Loucy (cell line): ENCODE data around the gene RHBDD3.

Source experiments
- H2AFZ ChIP-seq: fragments of 200-600 bp; sonication (generic); 2 replicates; pipeline ENCODE4 v1.6.0; 2016; ENCODE audit warnings: antibody characterized with exemption, mild to moderate bottlenecking, low read length, moderate library complexity
- H3F3A ChIP-seq: fragments of 200-600 bp; 2 replicates; pipeline ENCODE4 v1.6.0; 2016; ENCODE audit warnings: antibody characterized with exemption, low read depth, mild to moderate bottlenecking
- H3K27me3 ChIP-seq: fragments of 200-600 bp; sonication (generic); 2 replicates; pipeline ENCODE4 v1.6.1; 2014; ENCODE audit warnings: low read length, mild to moderate bottlenecking; ENCODE audit not compliant: insufficient read depth, poor library complexity, severe bottlenecking
- H3K36me3 ChIP-seq: fragments of 200-600 bp; sonication (generic); 2 replicates; pipeline ENCODE4 v1.6.1; 2016; ENCODE audit warnings: low read length; ENCODE audit not compliant: insufficient read depth
- H3K4me1 ChIP-seq: fragments of 200-600 bp; sonication (generic); 2 replicates; pipeline ENCODE4 v1.5.1; 2014; ENCODE audit warnings: low read length, mild to moderate bottlenecking; ENCODE audit not compliant: insufficient read depth, poor library complexity, severe bottlenecking
- H3K4me2 ChIP-seq: fragments of 200-600 bp; sonication (generic); 2 replicates; pipeline ENCODE4 v1.6.0; 2014; ENCODE audit warnings: antibody characterized with exemption, low read length, low read depth, mild to moderate bottlenecking; ENCODE audit not compliant: poor library complexity, severe bottlenecking
- H3K4me3 ChIP-seq: fragments of 200-600 bp; sonication (generic); 2 replicates; pipeline ENCODE4 v1.5.1; 2014; ENCODE audit warnings: low read length, mild to moderate bottlenecking, mixed read lengths; ENCODE audit not compliant: poor library complexity, severe bottlenecking
- H3K79me2 ChIP-seq: fragments of 200-600 bp; sonication (generic); 2 replicates; pipeline ENCODE4 v1.6.1; 2014; ENCODE audit warnings: low read length; ENCODE audit not compliant: insufficient read depth
- H3K9ac ChIP-seq: fragments of 200-600 bp; sonication (generic); 2 replicates; pipeline ENCODE4 v1.6.0; 2014; ENCODE audit warnings: mild to moderate bottlenecking, low read depth, low read length, moderate library complexity; ENCODE audit not compliant: poor library complexity, severe bottlenecking
- H3K9me2 ChIP-seq: fragments of 200-600 bp; sonication (generic); replicated peaks from 2 replicates; pipeline ENCODE4 v1.6.1; 2016; ENCODE audit warnings: low read depth, low read length, mixed read lengths
- H3K9me3 ChIP-seq: fragments of 200-600 bp; sonication (generic); 2 replicates; pipeline ENCODE4 v1.6.1; 2014; ENCODE audit warnings: mild to moderate bottlenecking, antibody characterized with exemption, low read length, low read depth; ENCODE audit not compliant: insufficient read depth
- H4K20me1 ChIP-seq: fragments of 200-600 bp; sonication (generic); 2 replicates; pipeline ENCODE4 v1.6.0; 2014; ENCODE audit warnings: antibody characterized with exemption, low read length, mild to moderate bottlenecking; ENCODE audit not compliant: insufficient read depth, poor library complexity, severe bottlenecking
- CTCF ChIP-seq: fragments of 200-600 bp; sonication (generic); conservative IDR thresholded peaks from 2 replicates; pipeline ENCODE4 v1.5.1; 2014; ENCODE audit warnings: mild to moderate bottlenecking, antibody characterized with exemption, low read length
- EZH2phosphoT487 ChIP-seq: fragments of 200-600 bp; IDR thresholded peaks from 2 replicates; pipeline ENCODE4 v1.6.1; 2018; ENCODE audit warnings: antibody characterized with exemption, mild to moderate bottlenecking, moderate library complexity, borderline replicate concordance

RHBDD3 gene

GRCh38 chr22:29269731-29270474, 2.1 kb upstream of the RHBDD3 start:
- peak overlapping the region; percentile 94 for H3K4me3 ChIP-seq
- H3K79me2 ChIP-seq = peaks cover 98% of the 10 kb centered on the region
- H3K27me3 ChIP-seq = peaks cover 6% of the 10 kb centered on the region
- H3K4me1 ChIP-seq = peaks cover 70% of the 10 kb centered on the region
- peak overlapping the region; percentile 99 for H3K9ac ChIP-seq
- H3K9me3 ChIP-seq = no peaks in the 10 kb centered on the region
- TF ChIP-seq CTCF (no peak), EZH2phosphoT487 (no peak)
- H3F3A ChIP-seq = no peaks in the 10 kb centered on the region
- peaks cover 71% of the 10 kb centered on the region for H4K20me1 ChIP-seq
- no peaks in the 10 kb centered on the region for H3K9me2 ChIP-seq
- H3K4me2 ChIP-seq = peak overlapping the region; percentile 100
- H2AFZ ChIP-seq = no peak overlapping the region
- peaks cover 35% of the 10 kb centered on the region for H3K36me3 ChIP-seq

DNA sequence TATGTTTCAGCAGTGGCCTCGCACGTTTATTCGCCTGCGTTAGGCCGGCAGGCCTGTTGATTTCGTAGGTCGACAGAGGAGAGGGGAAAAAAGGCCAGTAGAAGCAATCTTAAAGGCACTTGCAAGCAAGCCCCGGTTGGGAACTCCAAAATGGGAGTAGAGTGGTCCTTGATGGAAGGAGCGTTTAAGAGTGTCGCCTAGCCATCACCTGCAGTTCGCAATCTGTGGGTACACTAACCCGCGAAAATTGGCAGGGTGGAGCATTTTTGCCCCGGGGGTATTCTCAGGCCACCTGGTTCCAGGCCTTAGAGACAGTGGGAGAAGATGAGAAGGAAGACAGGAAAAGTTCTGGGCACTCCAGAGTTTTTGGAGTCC, 1.4 kb upstream of the RHBDD3 start:
- Histone ChIP-seq H3K4me3 (peak overlapping the region; percentile 94), H3K36me3 (peaks cover 31% of the 10 kb centered on the region), H3K9ac (peak overlapping the region; percentile 99), H3K27me3 (peaks cover 6% of the 10 kb centered on the region), H3K4me1 (peaks cover 63% of the 10 kb centered on the region), H4K20me1 (peaks cover 64% of the 10 kb centered on the region), H3K4me2 (peak overlapping the region; percentile 100), H3K79me2 (peaks cover 91% of the 10 kb centered on the region), H3K9me2 (no peaks in the 10 kb centered on the region), H3K9me3 (no peaks in the 10 kb centered on the region), H2AFZ (no peak overlapping the region), H3F3A (no peaks in the 10 kb centered on the region)
- TF ChIP-seq CTCF = no peak
- no peak for TF ChIP-seq EZH2phosphoT487

DNA sequence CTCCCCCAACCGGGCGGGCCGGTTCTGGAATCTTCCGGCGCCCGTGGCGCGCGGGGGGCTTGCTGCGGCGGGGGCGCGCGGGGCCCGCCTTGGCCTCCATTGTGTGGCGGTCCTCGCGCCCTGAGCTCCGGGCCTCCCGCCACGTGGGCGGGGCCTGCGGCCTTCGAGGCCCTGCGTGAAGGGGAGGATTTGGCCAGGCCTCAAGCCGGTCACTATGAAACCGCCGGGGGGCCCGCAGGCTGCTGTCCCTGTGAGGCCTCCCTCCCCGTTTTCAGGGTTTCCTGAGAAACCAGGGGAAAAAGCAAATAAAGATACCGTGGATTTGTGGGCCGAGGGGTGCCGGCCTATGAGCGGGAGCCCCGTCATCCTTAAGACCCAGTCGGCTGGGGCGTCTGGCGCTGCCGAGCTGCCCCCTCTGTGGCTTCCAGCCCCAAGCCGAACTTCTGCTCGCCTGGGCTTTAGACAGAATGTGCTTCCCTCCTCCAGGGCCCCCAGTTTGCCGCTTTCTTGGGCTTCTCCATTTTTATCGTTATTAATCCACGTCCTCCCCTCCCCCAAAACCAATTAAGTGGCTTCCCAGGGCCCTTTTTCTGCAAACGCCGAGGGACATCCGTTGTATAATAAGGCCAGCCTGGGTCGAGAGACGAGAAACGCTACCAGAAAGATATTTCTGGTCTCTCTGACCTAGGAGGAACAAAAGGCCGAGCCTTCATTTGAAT, 889 bp upstream of the RHBDD3 start:
- H3K36me3 ChIP-seq = peaks cover 27% of the 10 kb centered on the region
- peak overlapping the region; percentile 94 for H3K4me3 ChIP-seq
- peak overlapping the region; percentile 100 for H3K4me2 ChIP-seq
- peak overlapping the region; percentile 94; the same call in 1 of the 2 replicates for H2AFZ ChIP-seq
- no peaks in the 10 kb centered on the region for H3F3A ChIP-seq
- TF ChIP-seq CTCF (no peak), EZH2phosphoT487 (no peak)
- no peaks in the 10 kb centered on the region for H3K9me3 ChIP-seq
- no peaks in the 10 kb centered on the region for H3K9me2 ChIP-seq
- peaks cover 85% of the 10 kb centered on the region for H3K79me2 ChIP-seq
- H3K4me1 ChIP-seq = peaks cover 58% of the 10 kb centered on the region
- peaks cover 6% of the 10 kb centered on the region for H3K27me3 ChIP-seq
- H3K9ac ChIP-seq = peak overlapping the region; percentile 99
- H4K20me1 ChIP-seq = peaks cover 58% of the 10 kb centered on the region
